HepG2 (cell line): Measurements from ENCODE around the gene SELENOM. TPM values are rescaled to one million over a fixed set of nuclear protein-coding genes. Genes with fewer than 3 reads are reported as not detected.
A peak's percentile ranks its signal among the peaks of the same experiment; 100 is the strongest.

Experiments
- ATAC-seq: fragments of 200-7000 bp; cut with Tn5 transposase; 3 replicates; pipeline ENCODE4 v1.9.1; 2020; ENCODE audit warnings: mild to moderate bottlenecking, moderate library complexity
- BruUV-seq: library from RNA; stranded (reverse); fragments of 400-500 nt; replicated peaks from 2 replicates; lab custom pipeline; 2021; lab: Mats Ljungman, UMichigan
- CTCF ChIA-PET: fragments of 300-600 bp; formaldehyde crosslinking; extraction: SDS; loops from one replicate; lab custom pipeline; 2021; ENCODE audit warnings: low total read pairs, inconsistent platforms, low intra/inter-chr PET ratio; lab: Yijun Ruan, JAX
- POLR2A ChIA-PET: fragments of 350-600 bp; sonication (Branson Sonifier 250); formaldehyde crosslinking; loops from one replicate; lab custom pipeline; 2020; ENCODE audit warnings: antibody characterized with exemption, inconsistent platforms; lab: Yijun Ruan, JAX
- DNase-seq: peaks from one replicate; pipeline ENCODE4 v3.0.0-alpha.2; 2015; ENCODE audit warnings: low spot score
- FAIRE-seq: peaks from 3 replicates; lab custom pipeline; 2011; peaks lifted over from hg19 to GRCh38; lab: Jason Lieb, UNC
- H2AFZ ChIP-seq: one replicate; pipeline ENCODE4 v1.6.1; 2011; ENCODE audit warnings: low read length, inconsistent platforms
- H3K27ac ChIP-seq: fragments of 300-600 bp; 3 replicates; pipeline ENCODE4 v1.8.0; 2011; ENCODE audit warnings: mixed run types, mild to moderate bottlenecking, mixed read lengths, low read length, inconsistent platforms; ENCODE audit not compliant: insufficient read depth; ENCODE audit errors: extremely low read length
- H3K27me3 ChIP-seq, 2 experiments: fragments of 200-600 bp in 1 of 2; 2 replicates in 1 of 2; 3 replicates in 1 of 2; pipeline versions ENCODE4 v1.6.0 to v1.8.0; 2011; ENCODE audit warnings: low read length in 2 of 2, mild to moderate bottlenecking in 2 of 2, moderate library complexity in 2 of 2, inconsistent platforms in 1 of 2; ENCODE audit not compliant: insufficient read depth in 2 of 2, control insufficient read depth in 1 of 2
- H3K36me3 ChIP-seq, 2 experiments: fragments of 200-600 bp in 1 of 2; replicated peaks in 1 of 2; 2 replicates in 1 of 2; 3 replicates in 1 of 2; pipeline versions ENCODE4 v1.5.1 to v1.8.0; 2011; ENCODE audit warnings: low read length in 2 of 2, inconsistent platforms in 1 of 2; ENCODE audit not compliant: insufficient read depth in 2 of 2, control insufficient read depth in 1 of 2
- H3K4me1 ChIP-seq: 2 replicates; pipeline ENCODE4 v1.5.1; 2012; ENCODE audit warnings: low read length, inconsistent platforms; ENCODE audit not compliant: insufficient read depth
- H3K4me2 ChIP-seq: 2 replicates; pipeline ENCODE4 v1.6.0; 2011; ENCODE audit warnings: low read depth, low read length, inconsistent platforms
- H3K4me3 ChIP-seq, 3 experiments: fragments of 200-600 bp in 1 of 3; sonication (generic), shearing (Covaris generic) in 1 of 3; replicated peaks in 1 of 3; 2 replicates each; pipeline ENCODE4 v1.5.1; 2011 to 2016; ENCODE audit warnings: low read length in 3 of 3, inconsistent platforms in 2 of 3, low read depth in 2 of 3, mild to moderate bottlenecking in 2 of 3, control low read depth in 1 of 3, mixed read lengths in 1 of 3; ENCODE audit not compliant: insufficient read depth in 1 of 3
- H3K79me2 ChIP-seq: one replicate; pipeline ENCODE4 v1.6.1; 2011; ENCODE audit warnings: low read length, inconsistent platforms; ENCODE audit not compliant: insufficient read depth
- H3K9ac ChIP-seq: 2 replicates; pipeline ENCODE4 v1.6.0; 2011; ENCODE audit warnings: mild to moderate bottlenecking, low read depth, low read length, inconsistent platforms; ENCODE audit not compliant: insufficient read depth
- H3K9me3 ChIP-seq: 2 replicates; pipeline ENCODE4 v1.5.1; 2012; ENCODE audit warnings: mild to moderate bottlenecking, low read length
- H4K20me1 ChIP-seq: 2 replicates; pipeline ENCODE4 v1.6.0; 2011; ENCODE audit warnings: inconsistent platforms, mild to moderate bottlenecking, low read length, moderate library complexity; ENCODE audit not compliant: insufficient read depth
- CREB1 ChIP-seq, 2 experiments: fragments of 450-650 bp in 1 of 2; IDR thresholded peaks; 2 replicates each; pipeline ENCODE4 v1.6.1; 2016 to 2017; ENCODE audit warnings: control low read depth in 1 of 2, mild to moderate bottlenecking in 1 of 2, missing compliant biosample characterization in 1 of 2, missing genetic modification characterization in 1 of 2
- CTCF ChIP-seq: sonication (generic); formaldehyde crosslinking; IDR thresholded peaks from 2 replicates; pipeline ENCODE4 v1.5.0; 2020; ENCODE audit warnings: mild to moderate bottlenecking, missing genetic modification reagents, moderate library complexity
- FOXK1 ChIP-seq: sonication (generic); formaldehyde crosslinking; IDR thresholded peaks from 2 replicates; pipeline ENCODE4 v1.4.0; 2020; ENCODE audit warnings: low read depth, missing genetic modification reagents, borderline replicate concordance
- GFI1 ChIP-seq: sonication (generic); formaldehyde crosslinking; IDR thresholded peaks from 2 replicates; pipeline ENCODE4 v1.5.0; 2020; ENCODE audit warnings: missing genetic modification reagents, mild to moderate bottlenecking, borderline replicate concordance
- MED13 ChIP-seq: sonication (generic); formaldehyde crosslinking; IDR thresholded peaks from 2 replicates; pipeline ENCODE4 v1.5.0; 2020; ENCODE audit warnings: missing genetic modification reagents
- NR3C1 ChIP-seq: sonication (generic); formaldehyde crosslinking; IDR thresholded peaks from 2 replicates; pipeline ENCODE4 v1.4.0; 2020; ENCODE audit warnings: missing genetic modification reagents
- ZNF501 ChIP-seq: sonication (generic); formaldehyde crosslinking; IDR thresholded peaks from 2 replicates; pipeline ENCODE4 v1.5.1; 2020; ENCODE audit warnings: mild to moderate bottlenecking, moderate library complexity, missing genetic modification reagents
- WGBS: methylation state at CpG from one replicate; pipeline ENCODE4 v1.1.6; 2017; ENCODE audit warnings: low lambda C conversion rate; 5-methylcytosine and 5-hydroxymethylcytosine counted together
- in situ Hi-C: cut with HindIII; loops from 2 replicates; pipeline ENCODE4 v1.10.0; 2017; ENCODE audit warnings: low pct_unique_long_range_greater_than_20kb; ENCODE audit not compliant: extremely low pct_ligation_motif_present
- intact Hi-C: fragments of 100-400 bp; cut with micrococcal nuclease; formaldehyde crosslinking; loops from one replicate; pipeline ENCODE4 v1.10.0; 2022; ENCODE audit not compliant: unreplicated experiment
- polyA plus RNA-seq, 8 experiments: library from polyadenylated mRNA; depleted of rRNA in 3 of 8; stranded (reverse) in 7 of 8; unstranded in 1 of 8; fragments of >200 nt; fragmentation: Illumina TruSeq in 4 of 8; extraction: Trizol in 4 of 8; gene quantifications; 2 replicates each; pipeline versions ENCODE4 v1.2.1 to v1.2.3, GENCODE V29; 2011 to 2016; ENCODE audit warnings: low read depth in 4 of 8, missing spikeins in 1 of 8, mixed read lengths in 1 of 8; ENCODE audit not compliant: insufficient read depth in 1 of 8
- total RNA-seq, 5 experiments: library from RNA; depleted of rRNA; stranded (reverse); fragments of >200 nt; fragmentation: Illumina TruSeq; extraction: Trizol; gene quantifications; 2 replicates each; pipeline ENCODE4 v1.2.3, GENCODE V29; 2016; ENCODE audit warnings: low read depth in 1 of 5
- TF ChIP-seq, protein P1 (sequence below): sonication (generic); formaldehyde crosslinking; IDR thresholded peaks from 2 replicates; pipeline ENCODE4 v1.4.0; 2020; ENCODE audit warnings: missing genetic modification reagents
- TF ChIP-seq, protein P2 (sequence below): sonication (generic); formaldehyde crosslinking; conservative IDR thresholded peaks from 2 replicates; pipeline ENCODE4 v1.8.0; 2022; ENCODE audit warnings: missing genetic modification reagents
- TF ChIP-seq, protein P3 (sequence below): sonication (generic); formaldehyde crosslinking; IDR thresholded peaks from 2 replicates; pipeline ENCODE4 v1.4.0; 2020; ENCODE audit warnings: missing genetic modification reagents, low read depth, mild to moderate bottlenecking, borderline replicate concordance

The SELENOM gene
- total and polyA plus RNA-seq, 2 of the 13 experiments (the other 11 are each of a cell fraction or from before 2014, with no cell fraction given): 4.1 to 4.3 TPM

GRCh38 chr22:31121403-31121802, 14.0 kb upstream of the SELENOM start:
- Histone ChIP-seq H4K20me1 (no peaks in the 10 kb centered on the region), H3K27ac (no peak overlapping the region), H3K4me2 (no peak overlapping the region), H3K36me3 (no peaks in the 10 kb centered on the region), H3K9me3 (no peaks in the 10 kb centered on the region), H3K4me1 (peaks cover 37% of the 10 kb centered on the region), H3K4me3 (no peak overlapping the region), H3K79me2 (no peaks in the 10 kb centered on the region), H3K9ac (no peak overlapping the region), H2AFZ (no peak overlapping the region), H3K27me3 (peaks cover 1 to 28% of the 10 kb centered on the region in 2 experiments; a peak in 4 of 5 replicates)
- in situ Hi-C loops (no loop called here), intact Hi-C loops (no loop called here)
- ATAC-seq: no peak
- 64% methylated on average over 4 of the region's 4 CpGs for WGBS
- no TSS peak for BruUV-seq
- DNase-seq: no peak
- ChIA-PET POLR2A (no interaction called here), CTCF (no interaction called here)
- TF ChIP-seq FOXK1 (CRISPR knock-in tag) (no peak), CREB1 (IDR thresholded peaks at IDR 0.05) (peak; percentile 70), CREB1 (CRISPR knock-in tag; IDR thresholded peaks at IDR 0.05) (no peak)
- FAIRE-seq: no peak

GRCh38 chr22:31120642-31121041, 13.3 kb upstream of the SELENOM start:
- POLR2A ChIA-PET: no interaction called here
- H3K36me3 ChIP-seq: no peaks in the 10 kb centered on the region
- intact Hi-C loops: no loop called here
- ATAC-seq (no peak), DNase-seq (no peak), FAIRE-seq (no peak)
- in situ Hi-C loops: no loop called here
- H3K9ac ChIP-seq: no peak overlapping the region
- no peaks in the 10 kb centered on the region for H3K9me3 ChIP-seq
- no peaks in the 10 kb centered on the region for H3K79me2 ChIP-seq
- no peak overlapping the region for H2AFZ ChIP-seq
- no peak overlapping the region for H3K4me3 ChIP-seq
- 80% methylated on average over 1 of the region's 1 CpG for WGBS
- H3K27ac ChIP-seq: no peak overlapping the region
- H4K20me1 ChIP-seq: no peaks in the 10 kb centered on the region
- H3K4me1 ChIP-seq: peaks cover 37% of the 10 kb centered on the region
- no TSS peak for BruUV-seq
- H3K4me2 ChIP-seq: no peak overlapping the region
- peaks cover 1 to 28% of the 10 kb centered on the region in 2 experiments; a peak in 4 of 5 replicates for H3K27me3 ChIP-seq
- CTCF ChIA-PET: no interaction called here
- TF ChIP-seq GFI1: no peak
- no peak for TF ChIP-seq MED13 (CRISPR knock-in tag)
- TF ChIP-seq, protein P1, sequence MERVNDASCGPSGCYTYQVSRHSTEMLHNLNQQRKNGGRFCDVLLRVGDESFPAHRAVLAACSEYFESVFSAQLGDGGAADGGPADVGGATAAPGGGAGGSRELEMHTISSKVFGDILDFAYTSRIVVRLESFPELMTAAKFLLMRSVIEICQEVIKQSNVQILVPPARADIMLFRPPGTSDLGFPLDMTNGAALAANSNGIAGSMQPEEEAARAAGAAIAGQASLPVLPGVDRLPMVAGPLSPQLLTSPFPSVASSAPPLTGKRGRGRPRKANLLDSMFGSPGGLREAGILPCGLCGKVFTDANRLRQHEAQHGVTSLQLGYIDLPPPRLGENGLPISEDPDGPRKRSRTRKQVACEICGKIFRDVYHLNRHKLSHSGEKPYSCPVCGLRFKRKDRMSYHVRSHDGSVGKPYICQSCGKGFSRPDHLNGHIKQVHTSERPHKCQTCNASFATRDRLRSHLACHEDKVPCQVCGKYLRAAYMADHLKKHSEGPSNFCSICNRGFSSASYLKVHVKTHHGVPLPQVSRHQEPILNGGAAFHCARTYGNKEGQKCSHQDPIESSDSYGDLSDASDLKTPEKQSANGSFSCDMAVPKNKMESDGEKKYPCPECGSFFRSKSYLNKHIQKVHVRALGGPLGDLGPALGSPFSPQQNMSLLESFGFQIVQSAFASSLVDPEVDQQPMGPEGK (CRISPR knock-in tag): no peak
- TF ChIP-seq, protein P2, sequence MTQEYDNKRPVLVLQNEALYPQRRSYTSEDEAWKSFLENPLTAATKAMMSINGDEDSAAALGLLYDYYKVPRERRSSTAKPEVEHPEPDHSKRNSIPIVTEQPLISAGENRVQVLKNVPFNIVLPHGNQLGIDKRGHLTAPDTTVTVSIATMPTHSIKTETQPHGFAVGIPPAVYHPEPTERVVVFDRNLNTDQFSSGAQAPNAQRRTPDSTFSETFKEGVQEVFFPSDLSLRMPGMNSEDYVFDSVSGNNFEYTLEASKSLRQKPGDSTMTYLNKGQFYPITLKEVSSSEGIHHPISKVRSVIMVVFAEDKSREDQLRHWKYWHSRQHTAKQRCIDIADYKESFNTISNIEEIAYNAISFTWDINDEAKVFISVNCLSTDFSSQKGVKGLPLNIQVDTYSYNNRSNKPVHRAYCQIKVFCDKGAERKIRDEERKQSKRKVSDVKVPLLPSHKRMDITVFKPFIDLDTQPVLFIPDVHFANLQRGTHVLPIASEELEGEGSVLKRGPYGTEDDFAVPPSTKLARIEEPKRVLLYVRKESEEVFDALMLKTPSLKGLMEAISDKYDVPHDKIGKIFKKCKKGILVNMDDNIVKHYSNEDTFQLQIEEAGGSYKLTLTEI (CRISPR knock-in tag): no peak
- TF ChIP-seq CTCF (CRISPR knock-in tag): no peak
- TF ChIP-seq ZNF501 (CRISPR knock-in tag): no peak
- TF ChIP-seq, protein P3, sequence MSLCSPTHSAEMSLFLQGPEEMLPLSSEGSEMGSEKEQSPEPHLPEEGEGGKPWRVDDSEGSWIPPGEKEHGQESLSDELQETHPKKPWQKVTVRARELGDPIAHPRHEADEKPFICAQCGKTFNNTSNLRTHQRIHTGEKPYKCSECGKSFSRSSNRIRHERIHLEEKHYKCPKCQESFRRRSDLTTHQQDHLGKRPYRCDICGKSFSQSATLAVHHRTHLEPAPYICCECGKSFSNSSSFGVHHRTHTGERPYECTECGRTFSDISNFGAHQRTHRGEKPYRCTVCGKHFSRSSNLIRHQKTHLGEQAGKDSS: no peak
- no peak for TF ChIP-seq NR3C1
